ENCODE data around the gene SH3BGRL2. TPM values are rescaled to one million over a fixed set of nuclear protein-coding genes. Genes with fewer than 3 reads are reported as not detected.

SH3BGRL2 gene
- total RNA-seq, 1 experiment from 2014 or later, result 11.8 TPM

DNA sequence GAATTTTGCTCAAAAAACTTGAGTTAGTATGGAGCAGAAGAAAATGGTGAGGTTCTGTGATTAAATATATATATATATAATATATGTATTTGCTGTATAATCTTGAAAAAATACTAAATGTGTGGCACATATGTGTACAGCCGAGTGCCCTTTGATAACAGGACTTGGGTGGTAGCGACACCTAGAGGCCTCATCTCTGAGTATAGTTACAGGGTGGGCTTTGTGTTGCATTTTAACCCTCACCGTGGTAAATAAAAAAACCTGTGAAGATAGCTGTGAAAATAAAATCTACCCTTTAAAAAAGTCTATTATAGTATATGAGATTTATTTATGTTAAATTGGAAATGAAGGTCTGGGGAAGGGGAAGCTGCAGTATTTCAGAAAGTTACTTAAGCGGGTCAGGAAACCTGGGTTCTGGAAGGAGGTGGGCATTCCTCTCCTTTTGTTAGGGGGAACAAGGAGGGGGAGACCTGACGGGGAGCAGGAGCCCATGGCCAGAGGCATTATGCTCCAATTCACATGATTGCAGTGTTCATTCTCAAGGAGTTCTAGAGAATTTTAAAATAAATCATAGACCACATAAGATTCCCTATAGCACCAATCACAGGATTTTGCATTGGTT, 82.7 kb downstream of the SH3BGRL2 start:
- Histone ChIP-seq H2BK15ac (ENCODE audit: low read depth, low read length) (no peak overlapping the region), H3K23ac (ENCODE audit: insufficient read length, low read depth, low read length) (no peak overlapping the region), H3K4me2 (ENCODE audit: insufficient read depth, insufficient read length, low read length) (no peak overlapping the region), H2BK5ac (ENCODE audit: insufficient read length, low read length) (no peak overlapping the region), H2AK5ac (ENCODE audit: insufficient read length, low read length) (no peak overlapping the region), H3T11ph (ENCODE audit: low read length) (no peak overlapping the region), H3K27me3 (ENCODE audit: insufficient read depth, low read length) (no peaks in the 10 kb centered on the region), H3K27ac (ENCODE audit: insufficient read length, low read depth, low read length) (no peak overlapping the region), H4K8ac (replicated peaks; ENCODE audit: insufficient read length, low read depth, low read length) (no peak overlapping the region), H3K4me1 (ENCODE audit: insufficient read depth, low read length) (no peaks in the 10 kb centered on the region), H3K79me1 (ENCODE audit: insufficient read depth, low read depth, low read length, poor library complexity, severe bottlenecking) (no peaks in the 10 kb centered on the region), H3K79me2 (ENCODE audit: insufficient read depth, low read length) (no peaks in the 10 kb centered on the region), H3K4ac (ENCODE audit: low read depth, low read length) (no peak overlapping the region), H2BK20ac (ENCODE audit: low read depth, low read length, poor library complexity, severe bottlenecking) (no peak overlapping the region), H4K5ac (ENCODE audit: insufficient read length, low read depth, low read length) (no peak overlapping the region), H2BK120ac (ENCODE audit: low read depth, low read length, poor library complexity, severe bottlenecking) (no peak overlapping the region), H3K56ac (ENCODE audit: insufficient read length, low read depth, low read length) (no peak overlapping the region), H4K91ac (ENCODE audit: insufficient read length, low read depth, low read length) (no peak overlapping the region), H3K23me2 (ENCODE audit: insufficient read length, low read depth, low read length, poor library complexity, severe bottlenecking) (no peaks in the 10 kb centered on the region), H2BK12ac (ENCODE audit: insufficient read length, low read depth, low read length) (no peak overlapping the region), H3K14ac (ENCODE audit: insufficient read depth, low read length) (no peak overlapping the region), H3K9ac (ENCODE audit: extremely low read depth, insufficient read length, low read length) (no peak overlapping the region), H3K9me3 (ENCODE audit: control insufficient read depth, low read depth, low read length) (no peaks in the 10 kb centered on the region), H3K18ac (ENCODE audit: insufficient read length, low read depth, low read length) (no peak overlapping the region), H2AFZ (ENCODE audit: low read length) (peak overlapping the region; percentile 54), H4K20me1 (ENCODE audit: control insufficient read depth, insufficient read depth, insufficient read length) (peaks cover 2% of the 10 kb centered on the region)
- no peaks in the 10 kb centered on the region for H3K36me3 Mint-ChIP-seq (ENCODE audit: insufficient read depth in 1 of 3, low read depth in 3 of 3)
- peak; percentile 41 for DNase-seq
- no peaks in the 10 kb centered on the region for H3K9me3 Mint-ChIP-seq
- TF ChIP-seq, protein P1, sequence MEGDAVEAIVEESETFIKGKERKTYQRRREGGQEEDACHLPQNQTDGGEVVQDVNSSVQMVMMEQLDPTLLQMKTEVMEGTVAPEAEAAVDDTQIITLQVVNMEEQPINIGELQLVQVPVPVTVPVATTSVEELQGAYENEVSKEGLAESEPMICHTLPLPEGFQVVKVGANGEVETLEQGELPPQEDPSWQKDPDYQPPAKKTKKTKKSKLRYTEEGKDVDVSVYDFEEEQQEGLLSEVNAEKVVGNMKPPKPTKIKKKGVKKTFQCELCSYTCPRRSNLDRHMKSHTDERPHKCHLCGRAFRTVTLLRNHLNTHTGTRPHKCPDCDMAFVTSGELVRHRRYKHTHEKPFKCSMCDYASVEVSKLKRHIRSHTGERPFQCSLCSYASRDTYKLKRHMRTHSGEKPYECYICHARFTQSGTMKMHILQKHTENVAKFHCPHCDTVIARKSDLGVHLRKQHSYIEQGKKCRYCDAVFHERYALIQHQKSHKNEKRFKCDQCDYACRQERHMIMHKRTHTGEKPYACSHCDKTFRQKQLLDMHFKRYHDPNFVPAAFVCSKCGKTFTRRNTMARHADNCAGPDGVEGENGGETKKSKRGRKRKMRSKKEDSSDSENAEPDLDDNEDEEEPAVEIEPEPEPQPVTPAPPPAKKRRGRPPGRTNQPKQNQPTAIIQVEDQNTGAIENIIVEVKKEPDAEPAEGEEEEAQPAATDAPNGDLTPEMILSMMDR (conservative IDR thresholded peaks at IDR 0.05), result peak; percentile 88
- no peak overlapping the region for H3K4me3 Mint-ChIP-seq
- WGBS (ENCODE audit: extremely low coverage, insufficient read length, low lambda C conversion rate), result no CpG with 5 or more reads among the region's 5 CpGs
- H3K4me1 Mint-ChIP-seq, result peaks cover 9% of the 10 kb centered on the region in 2 experiments
- no peaks in the 10 kb centered on the region; the same call in 1 of the 2 replicates for H3K27me3 Mint-ChIP-seq (ENCODE audit: low read depth)
- H3K27ac Mint-ChIP-seq, result peak overlapping the region in 1 of 3 experiments; percentile 70; a peak in 2 of 7 replicates

Data from H9 (cell line).